Stomach (tissue), 9 donors: Measurements from ENCODE around the gene ABCD4. TPM values are rescaled to one million over a fixed set of nuclear protein-coding genes. Genes with fewer than 3 reads are reported as not detected.
"Not testable (repeated sequence)": the region's sequence is repeated elsewhere in the genome, so short reads cannot be mapped to it uniquely, and the experiment has no call there.

Source experiments
- DNase-seq, 2 donors: peaks; one replicate each; pipeline versions ENCODE4 v3.0.0 to v3.0.0-alpha.2; 2013 to 2019
- H3K27ac ChIP-seq, 5 donors: fragments of 200-600 bp in 4 of 5; sonication (generic) in 4 of 5; one replicate each; pipeline ENCODE4 v1.5.1; 2013 to 2019; ENCODE audit warnings: mild to moderate bottlenecking in 1 of 5, moderate library complexity in 1 of 5
- H3K27me3 ChIP-seq, 3 donors: fragments of 200-600 bp; sonication (generic); one replicate each; pipeline ENCODE4 v1.5.1; 2017 to 2019; ENCODE audit warnings: mixed run types in 1 of 3
- H3K36me3 ChIP-seq, 4 donors: fragments of 200-600 bp; sonication (generic); 1 replicate in 3 of 4; 2 replicates in 1 of 4; pipeline ENCODE4 v1.5.1; 2016 to 2019
- H3K4me1 ChIP-seq, 4 donors: fragments of 200-600 bp; sonication (generic); one replicate each; pipeline ENCODE4 v1.5.1; 2016 to 2019
- H3K4me3 ChIP-seq, 4 donors: fragments of 200-600 bp; sonication (generic) in 3 of 4; one replicate each; pipeline ENCODE4 v1.5.1; 2016 to 2019; ENCODE audit warnings: mild to moderate bottlenecking in 1 of 4
- H3K9me3 ChIP-seq, 4 donors: fragments of 200-600 bp; sonication (generic); one replicate each; pipeline ENCODE4 v1.5.1; 2016 to 2019
- CTCF ChIP-seq, 7 experiments: fragments of 450-650 bp in 4 of 7; fragments of 200-600 bp in 3 of 7; sonication (generic) in 3 of 7; IDR thresholded peaks; one replicate each; pipeline ENCODE4 v1.5.1; 2016 to 2019; ENCODE audit warnings: antibody characterized with exemption in 7 of 7, control low read depth in 2 of 7, mild to moderate bottlenecking in 1 of 7
- EP300 ChIP-seq: sonication (generic); formaldehyde crosslinking; IDR thresholded peaks from one replicate; pipeline ENCODE4 v1.6.1; 2017; ENCODE audit warnings: antibody characterized with exemption
- POLR2A ChIP-seq, 4 donors: fragments of 450-650 bp; IDR thresholded peaks; one replicate each; pipeline ENCODE4 v1.6.1; 2016; ENCODE audit warnings: antibody characterized with exemption in 4 of 4, control low read depth in 2 of 4, mild to moderate bottlenecking in 1 of 4, moderate library complexity in 1 of 4
- POLR2AphosphoS5 ChIP-seq, 3 donors: sonication (generic); formaldehyde crosslinking; IDR thresholded peaks; one replicate each; pipeline ENCODE4 v1.6.1; 2016; ENCODE audit warnings: antibody characterized with exemption in 3 of 3
- WGBS, 5 donors: extraction: QIAGEN DNeasy Blood & Tissue Kit in 3 of 5; methylation state at CpG; one replicate each; pipeline versions ENCODE4 v1.1.5 to v1.1.7; 2013 to 2018; 5-methylcytosine and 5-hydroxymethylcytosine counted together
- intact Hi-C: fragments of 100-400 bp; cut with DNase I; formaldehyde crosslinking; loops from one replicate; pipeline ENCODE4 v1.15.1; 2023; ENCODE audit warnings: low total_unique reads
- polyA plus RNA-seq, 3 donors: library from polyadenylated mRNA; stranded (reverse); fragments of 200-250 nt; gene quantifications; one replicate each; pipeline ENCODE4 v1.2.3, GENCODE V29; 2013
- total RNA-seq, 5 donors: library from RNA; depleted of rRNA; stranded (reverse); fragments of >200 nt; gene quantifications; one replicate each; pipeline versions ENCODE4 v1.1.0 to v1.2.3, GENCODE V29; 2014 to 2016
- donor health status: healthy with polysubstance abuse.
- donor health status: Bipolar disorder and iron deficiency.
- donor health status: healthy.

ABCD4 gene
- total and polyA plus RNA-seq, 8 donors, result 18.1 to 108 (median 34.4) TPM

GRCh38 chr14:74275241-74275841 lies 27.4 kb downstream of the ABCD4 start:
- no peak overlapping the region for H3K27ac ChIP-seq
- no peak for DNase-seq
- peaks cover 0 to 20% (median 0%) of the 10 kb centered on the region in 3 donors for H3K27me3 ChIP-seq
- 59 to 71% (median 62%) methylated on average over 5 to 6 of the region's 6 CpGs for WGBS, 5 donors
- H3K4me1 ChIP-seq, result no peaks in the 10 kb centered on the region
- TF ChIP-seq POLR2AphosphoS5 (IDR thresholded peaks at IDR 0.05) (no peak), CTCF (IDR thresholded peaks at IDR 0.05) (no peak), EP300 (no peak), POLR2A (IDR thresholded peaks at IDR 0.05) (no peak)
- intact Hi-C loops, result no loop called here
- no peaks in the 10 kb centered on the region for H3K36me3 ChIP-seq
- H3K4me3 ChIP-seq, result no peak overlapping the region
- H3K9me3 ChIP-seq, result peaks cover 0 to 17% (median 4%) of the 10 kb centered on the region in 4 donors

- Histone ChIP-seq H3K9me3 (no peaks in the 10 kb centered on the region), H3K4me3 (no peak overlapping the region), H3K36me3 (no peaks in the 10 kb centered on the region), H3K4me1 (no peaks in the 10 kb centered on the region), H3K27me3 (peaks cover 0 to 20% (median 0%) of the 10 kb centered on the region in 3 donors), H3K27ac (no peak overlapping the region)
- DNase-seq, result no peak
- WGBS, 5 donors, result 55 to 100% (median 92%) methylated on average over 1 of the region's 1 CpG
- intact Hi-C loops, result no loop called here
- TF ChIP-seq CTCF (IDR thresholded peaks at IDR 0.05) (no peak), EP300 (no peak), POLR2AphosphoS5 (IDR thresholded peaks at IDR 0.05) (no peak), POLR2A (IDR thresholded peaks at IDR 0.05) (no peak)
These were observed 31.4 kb downstream of the ABCD4 start for GRCh38 chr14:74271365-74271764.

GRCh38 chr14:74270382-74271177 lies 32.2 kb downstream of the ABCD4 start:
- H3K4me1 ChIP-seq, H3K27ac ChIP-seq, H3K36me3 ChIP-seq, DNase-seq, H3K4me3 ChIP-seq, H3K9me3 ChIP-seq, intact Hi-C loops: not testable (repeated sequence)
- WGBS, 5 donors, result 57 to 66% (median 63%) methylated on average over 14 of the region's 14 CpGs
- peaks cover 0 to 20% (median 0%) of the 10 kb centered on the region in 3 donors for H3K27me3 ChIP-seq

- no peak for DNase-seq
- no peaks in the 10 kb centered on the region for H3K4me1 ChIP-seq
- H3K36me3 ChIP-seq, result no peaks in the 10 kb centered on the region
- TF ChIP-seq EP300 (no peak), CTCF (IDR thresholded peaks at IDR 0.05) (no peak), POLR2AphosphoS5 (IDR thresholded peaks at IDR 0.05) (no peak), POLR2A (IDR thresholded peaks at IDR 0.05) (no peak)
- H3K4me3 ChIP-seq, result no peak overlapping the region
- no peaks in the 10 kb centered on the region for H3K9me3 ChIP-seq
- 50 to 72% (median 58%) methylated on average over 3 of the region's 3 CpGs for WGBS, 5 donors
- intact Hi-C loops, result no loop called here
- no peak overlapping the region for H3K27ac ChIP-seq
- peaks cover 0 to 17% (median 0%) of the 10 kb centered on the region in 3 donors for H3K27me3 ChIP-seq
These were observed 35.1 kb downstream of the ABCD4 start for GRCh38 chr14:74267588-74267987.
